SHP77 treated with DMSO at 0.1 percent for 48 hours (cell line): ENCODE data around the gene ATF6.

Source experiments
- DNase-seq: peaks from one replicate; lab custom pipeline; 2025; lab: John Stamatoyannopoulos, UW

ATF6 gene

DNA sequence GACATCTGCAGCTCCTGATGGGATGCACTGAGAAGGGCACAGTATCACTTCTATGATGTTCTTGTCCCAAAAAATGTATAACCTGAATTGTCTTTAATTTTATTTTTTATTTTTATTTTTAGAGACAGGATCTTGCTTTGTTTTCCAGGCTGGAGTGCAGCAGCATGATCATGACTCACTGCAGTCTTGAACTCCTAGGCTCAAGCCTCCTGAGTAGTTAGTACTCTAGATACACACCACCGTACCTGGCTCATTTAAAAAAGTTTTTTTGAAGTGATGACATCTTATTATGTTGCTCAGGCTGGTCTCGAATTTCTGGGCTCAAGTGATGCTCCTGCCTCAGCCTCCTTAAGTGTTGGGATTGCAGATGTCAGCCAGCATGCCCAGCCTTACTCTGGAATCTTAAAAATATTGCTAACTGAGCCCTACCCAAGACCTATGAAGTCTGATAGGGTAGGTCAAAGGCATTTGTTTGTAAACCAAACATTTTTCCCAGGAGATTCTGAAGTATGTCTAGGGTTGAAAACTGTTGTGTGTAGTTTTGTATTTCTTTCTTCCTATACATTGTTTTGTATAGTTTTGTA is 68.9 kb downstream of the ATF6 start:
- DNase-seq = no peak

DNA sequence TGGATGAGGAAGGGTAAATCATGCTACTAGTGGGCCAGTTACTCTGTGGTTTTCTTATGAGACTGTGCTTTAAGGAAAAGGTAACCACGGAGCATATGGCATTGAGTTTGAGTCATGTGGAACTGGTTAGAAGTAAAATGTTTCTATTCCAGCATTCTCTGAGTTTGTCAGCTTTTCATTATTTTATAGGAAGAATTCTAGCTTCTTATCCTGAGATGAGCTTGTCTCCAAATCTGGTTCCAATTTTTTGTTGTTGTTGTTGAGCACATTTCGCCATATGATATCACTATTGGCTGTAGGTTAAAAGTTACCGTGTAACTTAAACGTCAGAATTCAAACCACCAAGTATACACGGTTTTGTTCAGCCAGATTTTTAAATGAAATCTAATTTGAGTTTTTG is 69.9 kb downstream of the ATF6 start:
- DNase-seq = no peak

DNA sequence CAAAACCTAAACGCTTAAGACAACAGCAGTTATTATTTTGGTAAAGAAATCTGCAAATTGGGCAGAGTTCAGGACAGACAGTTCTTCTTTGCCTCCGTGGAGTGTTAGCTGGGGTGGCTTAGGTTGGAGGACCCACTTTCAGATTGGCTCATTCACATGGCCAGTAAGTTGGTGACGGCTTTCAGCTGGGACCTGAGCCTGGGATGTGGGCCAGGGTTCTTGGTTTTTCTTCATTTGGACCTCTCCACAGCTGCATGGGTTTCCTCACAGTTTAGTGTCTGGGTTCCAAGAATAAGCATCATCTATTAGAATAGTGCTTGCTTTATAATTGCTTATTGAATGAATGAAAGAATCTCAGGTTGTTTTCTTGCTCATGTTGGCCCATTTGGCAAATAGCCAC is 72.2 kb downstream of the ATF6 start:
- no peak for DNase-seq

DNA sequence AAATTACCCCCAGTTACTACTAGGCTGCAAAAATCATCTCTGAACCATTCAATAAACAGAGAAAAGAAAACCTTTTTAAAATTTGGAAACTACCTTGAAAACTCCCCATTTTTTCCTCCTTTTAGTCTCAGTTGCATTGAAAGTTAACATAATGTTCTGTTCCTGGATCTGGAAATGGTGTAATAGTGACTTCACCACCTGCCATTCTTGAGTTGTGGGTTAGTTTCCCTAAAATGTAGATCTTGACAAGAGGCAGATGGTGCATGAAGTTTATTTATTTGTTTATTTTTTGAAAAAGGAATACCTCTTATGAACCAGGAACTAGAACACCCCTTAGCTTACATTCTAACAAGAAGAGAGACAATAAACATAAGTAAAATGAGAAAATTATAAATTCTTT is 72.8 kb downstream of the ATF6 start:
- no peak for DNase-seq

DNA sequence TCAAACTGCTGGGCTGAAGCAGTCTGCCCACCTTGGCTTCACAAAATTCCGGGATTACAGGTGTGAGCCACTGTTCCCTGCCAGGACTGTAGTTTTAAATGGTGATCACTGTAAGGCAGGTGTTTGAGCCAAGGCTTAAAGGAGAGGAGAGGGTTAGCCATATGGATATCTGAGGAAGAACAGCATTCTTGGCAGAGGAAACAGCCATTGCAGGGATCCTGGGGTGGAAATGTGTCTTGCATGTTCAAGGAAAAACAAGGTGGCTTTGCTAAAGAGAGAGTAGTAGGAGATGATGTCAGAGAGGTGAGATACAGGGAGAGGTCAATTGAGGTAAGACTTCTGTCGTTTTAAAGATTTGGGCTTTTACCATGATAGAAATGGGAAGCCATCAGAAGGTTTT is 73.5 kb downstream of the ATF6 start:
- no peak for DNase-seq

DNA sequence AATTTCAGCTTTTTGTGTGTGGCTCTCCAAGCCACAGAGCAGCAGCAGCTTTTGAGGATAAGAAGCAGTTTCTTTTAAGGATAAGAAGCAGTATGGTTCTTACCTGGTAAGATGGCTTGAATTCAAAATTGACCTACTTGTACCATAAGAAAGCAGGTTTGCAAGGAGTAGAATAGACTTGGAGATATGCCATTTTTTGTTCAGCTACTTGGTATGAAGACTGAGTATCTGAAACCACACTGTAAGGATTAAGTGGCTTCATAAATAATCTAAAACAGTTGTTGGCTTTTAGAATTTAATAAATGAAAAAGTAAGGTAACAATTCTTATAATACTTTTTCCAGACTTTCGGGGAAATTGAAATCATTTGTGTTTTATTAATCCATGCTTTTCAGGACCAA is 74.2 kb downstream of the ATF6 start:
- DNase-seq = no peak

DNA sequence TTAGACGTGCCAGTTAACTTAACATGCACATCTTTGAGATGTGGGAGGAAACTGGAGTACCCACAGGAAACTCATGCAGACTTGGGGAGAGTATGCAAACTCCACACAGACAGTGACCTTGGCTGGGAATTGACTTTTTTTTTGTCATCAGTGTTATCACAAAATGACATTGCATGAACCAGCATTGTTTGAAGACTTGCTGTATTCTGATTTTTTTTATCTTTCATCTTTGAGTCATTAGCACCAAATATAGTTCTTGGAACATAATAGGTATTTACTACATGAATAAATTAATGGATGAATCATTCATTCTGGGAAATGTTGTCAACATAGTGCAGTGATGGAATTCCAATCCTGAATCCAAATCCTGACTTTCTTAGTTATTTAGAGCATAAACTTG is 77.0 kb downstream of the ATF6 start:
- no peak for DNase-seq

DNA sequence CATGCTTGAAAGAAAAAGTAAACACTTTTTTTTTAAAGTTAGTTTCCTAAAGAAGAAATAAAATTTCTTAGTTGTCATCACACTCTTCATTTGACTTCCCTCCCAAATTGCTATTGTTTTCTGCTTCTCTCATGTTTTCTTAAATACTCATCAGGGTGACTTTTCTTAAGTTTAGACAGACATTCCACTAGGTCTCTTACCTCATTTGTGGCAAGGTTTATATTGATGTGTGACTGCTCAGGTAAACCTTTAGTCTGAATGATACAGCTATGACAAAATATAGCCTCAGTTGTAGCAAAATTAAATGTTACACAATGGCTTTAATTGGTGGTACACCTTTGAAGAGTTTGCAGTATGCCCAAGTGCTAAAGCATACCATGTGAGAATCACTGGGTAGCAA is 78.6 kb downstream of the ATF6 start:
- no peak for DNase-seq

DNA sequence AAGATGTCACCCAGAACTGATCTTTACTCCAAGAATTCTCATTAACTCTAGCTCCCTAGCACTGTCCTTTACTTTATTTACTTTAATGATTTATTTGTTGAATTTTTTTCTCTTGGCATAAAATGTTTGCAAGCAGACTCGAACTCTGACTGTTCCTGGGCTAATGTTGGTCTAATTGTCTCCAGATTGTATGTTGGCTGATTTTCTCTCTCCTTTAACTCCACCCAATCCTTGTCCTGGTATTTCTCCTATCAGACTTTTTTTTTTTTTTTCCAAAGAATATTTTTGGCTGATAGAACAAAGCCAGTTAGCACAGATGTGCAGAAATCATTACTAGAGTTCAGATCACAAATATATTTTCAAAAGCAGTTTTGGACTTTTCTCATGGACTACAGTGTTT is 82.6 kb downstream of the ATF6 start:
- DNase-seq = no peak

DNA sequence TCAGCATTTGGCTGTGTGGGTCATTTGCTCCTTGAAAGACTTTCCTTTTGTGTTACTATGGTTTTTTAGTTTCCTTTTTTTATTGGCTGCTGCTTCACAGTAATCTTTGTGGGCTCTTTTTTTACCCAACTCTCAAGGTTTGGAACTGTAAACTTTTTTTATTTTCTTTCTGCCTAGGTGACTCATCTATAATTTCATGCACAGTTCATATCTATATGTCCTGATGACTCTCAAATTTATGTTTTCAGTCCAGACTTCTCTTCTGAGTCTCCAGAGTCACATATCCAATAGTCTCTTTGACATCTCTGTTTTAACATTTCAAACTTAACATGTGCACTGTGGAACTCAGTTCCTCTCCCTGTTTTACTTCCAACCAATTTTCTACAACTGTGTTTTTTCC is 83.4 kb downstream of the ATF6 start:
- no peak for DNase-seq

DNA sequence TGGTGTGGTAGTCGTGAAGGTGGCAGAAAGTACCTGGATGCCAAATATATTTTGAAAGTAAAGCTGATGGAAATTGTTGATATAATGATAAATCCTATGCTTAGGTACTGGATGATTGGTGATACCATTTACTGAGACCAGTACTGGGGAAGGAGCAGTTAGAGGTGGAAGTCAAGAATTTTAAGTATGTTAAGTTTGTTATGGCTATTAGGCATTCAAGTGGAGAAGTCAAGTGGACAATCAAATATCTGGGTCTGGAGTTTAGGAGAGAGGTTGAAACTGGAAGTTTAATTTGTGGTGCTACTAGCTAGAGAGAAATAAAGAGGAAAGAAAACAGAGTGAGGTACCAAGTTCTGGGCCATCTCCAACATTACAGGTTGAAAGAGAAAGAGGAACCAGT is 89.1 kb downstream of the ATF6 start:
- DNase-seq = no peak

DNA sequence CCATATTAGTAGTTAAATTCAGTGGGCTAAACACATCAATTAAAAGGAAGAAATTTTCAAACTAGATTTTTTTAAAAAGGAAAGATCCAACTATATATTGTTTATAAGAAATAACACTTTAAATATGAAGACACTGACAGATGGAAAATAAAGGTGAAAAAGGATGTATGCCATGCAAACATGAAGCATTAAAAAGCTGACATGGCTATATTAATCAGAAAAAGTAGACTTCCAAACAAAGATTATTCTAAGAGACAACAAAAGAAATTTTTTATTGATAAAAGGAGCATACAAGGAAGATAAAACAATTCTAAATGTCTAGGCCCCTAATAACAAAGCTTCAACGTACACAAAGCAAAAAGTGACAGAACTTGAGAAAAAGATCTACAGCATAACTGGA is 92.2 kb downstream of the ATF6 start:
- no peak for DNase-seq

DNA sequence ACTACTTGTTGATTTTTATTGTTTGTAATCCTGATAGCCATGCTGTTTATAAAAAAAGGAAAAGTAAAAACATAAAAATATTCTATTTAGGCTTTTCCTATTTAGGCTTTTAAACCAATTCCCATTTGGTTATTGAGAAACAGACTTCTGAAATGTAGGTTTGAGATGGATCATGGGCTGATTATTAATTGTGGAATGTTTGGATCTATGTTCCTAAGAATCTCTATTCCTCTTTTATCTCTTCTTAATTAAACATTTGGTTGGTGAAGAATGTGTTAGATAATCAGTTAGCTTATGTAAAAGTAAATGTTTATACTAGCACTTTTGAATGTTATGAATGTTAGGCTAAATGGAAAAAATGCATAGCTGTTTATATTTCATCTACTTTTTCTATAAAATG is 97.4 kb downstream of the ATF6 start:
- DNase-seq = no peak

DNA sequence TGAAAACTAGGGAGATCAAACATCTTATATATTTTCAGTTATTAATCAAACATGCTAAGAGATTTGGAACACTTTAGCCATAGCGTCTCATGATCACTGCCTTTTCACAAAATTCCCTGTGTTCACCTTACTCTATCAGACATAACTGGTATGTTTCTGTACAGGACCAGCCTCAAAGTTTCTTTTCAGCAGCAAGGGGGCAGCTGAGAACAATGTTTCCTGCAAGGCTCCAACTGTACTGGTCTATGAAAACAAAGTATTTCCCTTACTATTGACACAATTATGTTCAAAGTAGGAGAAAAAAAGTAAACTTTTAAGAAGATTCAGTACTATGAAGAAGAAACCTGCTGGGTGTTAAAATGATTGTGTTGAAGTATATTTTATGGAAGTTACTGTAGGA is 98.5 kb downstream of the ATF6 start:
- DNase-seq = no peak

DNA sequence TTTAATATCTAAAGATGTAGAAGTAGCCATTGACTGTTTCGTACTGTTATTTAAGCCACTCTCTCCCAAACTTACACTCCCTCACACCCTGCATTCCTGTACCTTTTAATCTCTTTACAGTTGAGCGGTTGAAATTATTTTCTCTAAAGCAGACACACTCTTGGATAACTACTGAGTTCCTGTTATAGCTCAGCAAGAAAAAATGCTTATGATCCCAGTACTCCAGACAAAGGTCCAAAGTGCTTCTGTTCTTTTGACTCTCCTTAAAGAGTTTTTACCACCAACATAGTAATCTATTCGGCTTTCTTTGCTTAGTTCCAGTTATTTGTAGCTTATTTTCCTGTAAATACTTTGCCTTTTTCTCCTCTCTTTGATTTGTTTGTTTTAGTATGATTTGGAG is 100.1 kb downstream of the ATF6 start:
- no peak for DNase-seq

DNA sequence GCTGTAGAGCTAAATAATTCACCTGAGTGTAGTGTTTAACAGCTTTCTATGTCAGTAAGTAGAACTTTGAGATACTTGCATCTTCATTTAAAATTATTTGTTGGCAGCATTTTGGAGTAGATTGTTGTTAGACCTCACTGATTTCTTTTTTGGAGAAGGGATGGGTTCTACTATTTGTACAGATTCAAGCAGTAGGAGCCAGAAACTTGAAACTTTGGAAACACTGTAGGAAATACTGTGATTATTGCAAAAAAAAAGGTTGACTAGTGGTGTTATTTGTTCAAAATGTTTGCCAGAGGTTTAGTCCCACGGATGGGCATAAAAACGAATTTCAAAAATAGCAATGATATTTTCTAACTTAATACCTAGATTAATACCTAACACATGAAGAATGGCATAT is 102.7 kb downstream of the ATF6 start:
- DNase-seq = no peak

DNA sequence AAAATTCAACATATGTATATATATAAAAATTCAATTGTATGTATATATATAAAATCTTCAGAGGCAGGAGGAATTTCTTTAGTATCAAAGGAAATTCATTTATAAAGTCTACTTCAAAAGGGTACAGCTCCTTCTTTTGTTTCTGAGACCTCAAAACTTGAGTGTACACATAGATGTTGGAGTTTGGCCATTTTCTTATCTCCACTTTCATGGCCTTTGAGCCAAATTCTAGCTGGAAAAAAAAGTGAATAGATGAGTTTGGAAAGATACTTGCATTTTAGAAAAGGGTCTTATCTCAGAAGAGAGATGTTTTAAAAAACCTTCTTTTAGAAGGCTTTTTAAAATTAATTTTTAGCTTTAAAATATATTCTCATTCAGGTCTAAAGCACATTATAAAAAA is 103.2 kb downstream of the ATF6 start:
- DNase-seq = no peak

DNA sequence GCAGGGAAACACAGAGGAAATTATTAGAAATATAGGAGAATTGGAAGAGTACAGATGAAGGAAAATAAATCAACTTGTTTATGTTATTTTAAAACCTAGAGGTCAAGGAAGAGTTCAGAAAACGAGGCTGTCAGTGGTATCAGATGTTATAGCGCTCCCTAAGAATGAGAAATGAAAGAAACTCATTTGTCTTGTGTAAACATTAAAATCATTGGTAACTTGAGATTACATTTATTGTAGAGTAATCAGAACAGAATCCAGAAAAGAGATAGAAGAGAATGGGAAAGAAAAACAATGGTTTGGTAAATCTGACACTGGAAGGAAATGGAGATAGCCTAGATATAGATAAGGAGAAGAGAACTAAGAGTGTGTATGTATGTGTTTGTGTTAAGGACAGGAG is 106.4 kb downstream of the ATF6 start:
- DNase-seq = no peak

DNA sequence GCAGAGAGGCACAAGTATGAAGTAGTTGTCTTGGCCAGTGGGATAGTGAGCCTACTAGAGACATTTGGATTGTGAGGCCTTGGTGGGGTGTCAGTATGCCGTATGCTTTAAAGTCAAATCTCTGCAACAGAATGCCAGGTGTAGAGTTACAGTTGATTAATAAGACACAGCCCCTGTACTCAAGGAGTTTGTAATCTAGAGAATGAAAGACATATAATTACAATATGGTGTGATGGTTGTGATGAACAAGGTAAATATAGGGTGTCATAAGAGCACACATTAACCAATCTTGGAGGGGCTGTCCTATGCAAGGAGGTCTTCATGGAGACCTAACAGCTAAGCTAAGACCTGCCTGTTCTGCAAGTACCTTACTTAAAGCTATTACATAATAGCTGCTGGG is 113.1 kb downstream of the ATF6 start:
- no peak for DNase-seq

DNA sequence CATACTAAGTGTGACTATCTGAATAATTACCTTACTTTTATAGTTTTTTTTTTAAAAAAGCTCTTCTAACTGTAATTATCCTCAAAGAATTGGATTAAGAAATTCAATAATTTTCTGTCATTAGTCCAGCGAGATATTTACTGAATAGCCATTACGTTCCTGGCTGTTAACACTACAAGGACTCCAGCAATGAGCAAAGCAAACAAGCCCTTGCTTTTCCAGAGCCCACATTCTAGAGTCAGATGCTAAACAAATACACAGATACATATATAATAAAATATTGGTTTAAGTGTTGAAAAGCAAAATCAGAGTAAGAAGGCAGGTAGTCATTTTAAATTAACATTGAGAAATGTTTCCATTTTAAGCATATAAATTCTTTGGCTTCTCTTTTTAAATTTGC is 118.4 kb downstream of the ATF6 start:
- DNase-seq = peak; percentile 77

DNA sequence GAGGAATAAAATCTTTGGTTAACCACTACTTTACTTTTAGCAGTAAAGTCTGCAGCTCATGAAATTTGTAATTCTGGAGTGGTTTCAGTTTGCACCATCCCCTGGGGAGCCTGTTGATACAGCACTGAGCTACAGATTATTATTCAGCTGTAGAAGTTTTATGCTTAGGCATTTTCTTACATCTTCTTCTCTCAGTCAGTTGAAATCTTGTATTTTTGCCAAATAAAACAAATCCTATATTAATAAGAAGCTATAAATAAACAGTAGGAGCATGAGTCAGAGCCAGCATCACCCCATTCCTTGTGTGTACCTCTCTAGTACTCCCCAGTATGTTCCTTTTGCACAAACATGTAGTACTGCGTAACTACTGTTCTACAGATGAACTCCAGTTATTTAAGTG is 118.9 kb downstream of the ATF6 start:
- no peak for DNase-seq

DNA sequence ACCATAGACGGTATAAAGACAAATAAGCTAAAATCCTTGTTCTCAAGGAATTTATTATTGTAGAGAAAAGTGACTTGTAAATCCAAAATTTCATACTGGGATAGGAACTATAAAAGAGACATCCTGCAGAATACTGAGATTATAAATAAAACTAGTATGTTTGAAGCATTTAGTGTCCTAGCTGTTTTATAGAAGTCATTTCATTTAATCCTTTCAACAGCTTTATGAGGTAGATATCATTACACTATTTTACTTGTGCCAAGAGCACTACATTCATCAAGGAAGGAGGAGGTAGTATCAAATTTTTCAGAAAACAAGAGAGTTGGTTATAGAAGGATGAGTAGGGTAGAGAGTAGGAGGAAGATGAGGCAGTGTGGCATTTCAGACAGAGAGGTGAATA is 119.6 kb downstream of the ATF6 start:
- DNase-seq = no peak

DNA sequence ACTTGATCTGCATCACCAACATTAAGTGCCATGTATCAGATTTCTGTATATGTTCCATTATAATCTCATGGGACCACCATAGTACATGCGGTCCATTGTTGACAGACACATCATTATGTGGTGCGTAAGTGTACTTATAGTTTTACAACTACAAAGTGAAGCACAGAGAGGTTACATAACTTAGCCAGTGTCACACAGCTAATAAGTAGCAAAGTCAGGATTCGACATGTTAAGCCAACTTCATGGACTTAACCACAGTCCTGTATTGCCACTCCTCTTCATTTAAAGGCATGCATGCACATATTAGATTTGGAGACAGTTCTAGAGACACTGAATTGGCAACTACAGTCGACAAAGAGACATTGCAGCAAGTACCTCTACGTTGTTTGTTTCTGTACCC is 120.5 kb downstream of the ATF6 start:
- DNase-seq = no peak

DNA sequence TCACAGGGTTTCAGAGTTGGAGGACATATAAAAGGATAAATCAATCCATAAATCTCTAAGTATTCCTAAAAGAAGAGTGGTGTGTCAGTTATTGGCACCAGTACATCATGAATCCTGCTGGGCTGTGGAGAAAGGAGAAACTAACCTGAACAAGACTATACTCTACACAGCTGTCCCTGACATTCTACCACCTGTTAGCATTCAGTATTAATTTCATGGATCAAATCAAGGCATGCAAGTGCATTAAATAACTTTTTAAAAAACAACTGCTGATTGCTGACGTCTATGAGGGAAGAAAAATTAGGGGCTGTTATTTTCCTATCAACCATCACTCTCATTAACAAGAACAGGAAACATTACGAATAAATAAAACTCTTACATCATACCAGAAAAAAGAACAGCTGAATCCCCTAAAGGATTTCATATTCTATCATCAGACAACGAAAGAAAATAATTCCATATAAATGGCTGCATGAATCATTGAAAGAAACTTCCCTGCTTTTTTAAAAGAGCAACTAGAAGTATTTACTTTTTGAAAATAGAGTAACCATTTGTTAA is 121.7 kb downstream of the ATF6 start:
- DNase-seq = no peak

DNA sequence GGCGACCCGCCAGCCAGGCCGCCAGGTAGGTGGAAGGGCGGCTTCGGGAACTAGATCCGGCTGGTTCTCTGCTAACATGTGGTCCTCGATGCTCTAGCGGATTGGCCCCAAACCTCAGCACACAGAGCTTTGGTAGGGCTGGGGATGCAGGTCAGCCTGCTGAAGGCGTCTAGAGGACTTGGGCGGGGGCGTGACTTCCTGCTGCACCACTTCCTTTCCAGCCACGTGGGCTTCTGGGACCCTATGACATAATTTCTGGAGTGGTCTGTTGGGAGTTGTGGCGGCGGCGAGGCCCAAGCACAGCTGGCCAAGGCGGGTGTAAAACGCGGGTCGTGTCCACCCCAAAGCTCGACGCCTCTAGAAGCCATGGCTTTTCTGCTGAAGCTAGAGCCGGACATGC is 124.5 kb downstream of the ATF6 start:
- DNase-seq = no peak
